Osteoblast (primary cell): ENCODE results near the gene PAK5. TPM values are rescaled to one million over a fixed set of nuclear protein-coding genes. Genes with fewer than 3 reads are reported as not detected.

ENCODE experiments used
- DNase-seq: peaks from one replicate; pipeline ENCODE4 v3.0.0; 2011; ENCODE audit warnings: low spot score, mixed read lengths; ENCODE audit not compliant: insufficient read length; ENCODE audit errors: missing footprints
- H2AFZ ChIP-seq: 2 replicates; pipeline ENCODE4 v1.6.0; 2011; ENCODE audit warnings: mild to moderate bottlenecking, low read length
- H3K27ac ChIP-seq: 2 replicates; pipeline ENCODE4 v1.5.1; 2011; ENCODE audit warnings: mild to moderate bottlenecking, low read depth, low read length, moderate library complexity
- H3K27me3 ChIP-seq: 2 replicates; pipeline ENCODE4 v1.6.0; 2012; ENCODE audit warnings: mild to moderate bottlenecking, control low read depth, inconsistent platforms, low read length, moderate library complexity; ENCODE audit not compliant: insufficient read depth
- H3K36me3 ChIP-seq: 2 replicates; pipeline ENCODE4 v1.5.1; 2011; ENCODE audit warnings: mild to moderate bottlenecking, low read length, control low read depth, moderate library complexity; ENCODE audit not compliant: insufficient read depth
- H3K4me1 ChIP-seq: 2 replicates; pipeline ENCODE4 v1.5.1; 2011; ENCODE audit warnings: mild to moderate bottlenecking, low read length, control low read depth, moderate library complexity; ENCODE audit not compliant: insufficient read depth
- H3K4me2 ChIP-seq: 2 replicates; pipeline ENCODE4 v1.6.0; 2011; ENCODE audit warnings: mild to moderate bottlenecking, low read length; ENCODE audit not compliant: insufficient read depth
- H3K4me3 ChIP-seq: fragments of 200-600 bp; sonication (generic); 3 replicates; pipeline ENCODE4 v1.5.1; 2012; ENCODE audit warnings: mild to moderate bottlenecking, low read length, inconsistent platforms; ENCODE audit not compliant: insufficient read depth
- H3K79me2 ChIP-seq: 2 replicates; pipeline ENCODE4 v1.6.0; 2012; ENCODE audit warnings: mild to moderate bottlenecking, low read length, control low read depth, inconsistent platforms; ENCODE audit not compliant: insufficient read depth
- H3K9me3 ChIP-seq: 2 replicates; pipeline ENCODE4 v1.5.1; 2011; ENCODE audit warnings: low read depth, low read length, control low read depth
- H4K20me1 ChIP-seq: 2 replicates; pipeline ENCODE4 v1.6.0; 2012; ENCODE audit warnings: mild to moderate bottlenecking, low read length, control low read depth; ENCODE audit not compliant: insufficient read depth
- CTCF ChIP-seq: IDR thresholded peaks from 2 replicates; pipeline ENCODE4 v1.5.1; 2011; ENCODE audit warnings: mild to moderate bottlenecking, low read depth, low read length, moderate library complexity; ENCODE audit errors: extremely low read depth
- total RNA-seq: library from RNA; depleted of rRNA; stranded (reverse); fragments of >200 nt; gene quantifications from 2 replicates; pipeline ENCODE4 v1.2.3, GENCODE V29; 2012

PAK5 gene
- total RNA-seq, 1 donor, result not detected

- Histone ChIP-seq H3K4me3 (no peak overlapping the region), H3K27me3 (peaks cover 9% of the 10 kb centered on the region), H3K27ac (no peak overlapping the region), H3K9me3 (no peaks in the 10 kb centered on the region), H3K36me3 (no peaks in the 10 kb centered on the region), H3K79me2 (no peaks in the 10 kb centered on the region), H4K20me1 (no peaks in the 10 kb centered on the region), H2AFZ (no peak overlapping the region), H3K4me2 (no peak overlapping the region), H3K4me1 (no peaks in the 10 kb centered on the region)
- TF ChIP-seq CTCF, result no peak
- DNase-seq, result no peak
Observed at GRCh38 chr20:9626357-9626756, 212.5 kb downstream of the PAK5 start.

- Histone ChIP-seq H2AFZ (no peak overlapping the region), H3K27me3 (peaks cover 29% of the 10 kb centered on the region)
- DNase-seq, result peak; percentile 66
Observed at GRCh38 chr20:9617940-9618339, 220.9 kb downstream of the PAK5 start.

GRCh38 chr20:9616833-9617461, 221.9 kb downstream of the PAK5 start:
- no peaks in the 10 kb centered on the region for H3K79me2 ChIP-seq
- peaks cover 26% of the 10 kb centered on the region for H3K27me3 ChIP-seq
- no peaks in the 10 kb centered on the region for H3K9me3 ChIP-seq
- peak overlapping the region; percentile 12 for H3K4me3 ChIP-seq
- no peaks in the 10 kb centered on the region for H3K36me3 ChIP-seq
- H4K20me1 ChIP-seq, result no peaks in the 10 kb centered on the region
- H3K4me1 ChIP-seq, result peaks cover 6% of the 10 kb centered on the region
- H3K4me2 ChIP-seq, result peak overlapping the region; percentile 46
- peak; percentile 88 for TF ChIP-seq CTCF
- H2AFZ ChIP-seq, result peak overlapping the region; percentile 34
- no peak overlapping the region for H3K27ac ChIP-seq
- peak; percentile 74 for DNase-seq

More at GRCh38 chr20:9617940-9618339, 220.9 kb downstream of the PAK5 start:
- no peak overlapping the region for H3K27ac ChIP-seq
- no peak overlapping the region for H3K4me2 ChIP-seq
- TF ChIP-seq CTCF, result peak; percentile 52
- no peaks in the 10 kb centered on the region for H3K9me3 ChIP-seq
- peaks cover 6% of the 10 kb centered on the region for H3K4me1 ChIP-seq
- H4K20me1 ChIP-seq, result no peaks in the 10 kb centered on the region
- no peaks in the 10 kb centered on the region for H3K79me2 ChIP-seq
- H3K4me3 ChIP-seq, result no peak overlapping the region
- no peaks in the 10 kb centered on the region for H3K36me3 ChIP-seq

- Histone ChIP-seq H3K4me2 (peak overlapping the region; percentile 46), H3K9me3 (no peaks in the 10 kb centered on the region), H3K79me2 (no peaks in the 10 kb centered on the region), H4K20me1 (no peaks in the 10 kb centered on the region), H2AFZ (peak overlapping the region; percentile 34), H3K27ac (no peak overlapping the region), H3K4me1 (peaks cover 6% of the 10 kb centered on the region), H3K4me3 (peak overlapping the region; percentile 12), H3K27me3 (peaks cover 26% of the 10 kb centered on the region), H3K36me3 (no peaks in the 10 kb centered on the region)
- no peak for DNase-seq
- TF ChIP-seq CTCF, result no peak
Observed at GRCh38 chr20:9616455-9616805, 222.4 kb downstream of the PAK5 start.
